Measurements from ENCODE around the gene DGLUCY.

DGLUCY gene

GRCh38 chr14:91250912-91251311 is 137.0 kb downstream of the DGLUCY start:
- H3K4me3 ChIP-seq (ENCODE audit: low read depth, low read length): no peak overlapping the region
- no peak for DNase-seq (ENCODE audit: low read depth)
- no peak for TF ChIP-seq CTCF (conservative IDR thresholded peaks at IDR 0.05; ENCODE audit: low read depth, low read length)

- peak overlapping the region; percentile 36 for H3K4me3 ChIP-seq (ENCODE audit: low read depth, low read length)
- DNase-seq (ENCODE audit: low read depth): no peak
- TF ChIP-seq CTCF (conservative IDR thresholded peaks at IDR 0.05; ENCODE audit: low read depth, low read length): no peak
These were observed 139.3 kb downstream of the DGLUCY start for GRCh38 chr14:91252871-91253794.

GRCh38 chr14:91253795-91254323 is 140.0 kb downstream of the DGLUCY start:
- TF ChIP-seq CTCF (conservative IDR thresholded peaks at IDR 0.05; ENCODE audit: low read depth, low read length): no peak
- DNase-seq (ENCODE audit: low read depth): no peak
- H3K4me3 ChIP-seq (ENCODE audit: low read depth, low read length): peak overlapping the region; percentile 36

- TF ChIP-seq CTCF (conservative IDR thresholded peaks at IDR 0.05; ENCODE audit: low read depth, low read length): no peak
- DNase-seq (ENCODE audit: low read depth): no peak
- H3K4me3 ChIP-seq (ENCODE audit: low read depth, low read length): no peak overlapping the region
These were observed 140.6 kb downstream of the DGLUCY start for GRCh38 chr14:91254461-91254860.

- no peak for DNase-seq (ENCODE audit: low read depth)
- no peak for TF ChIP-seq CTCF (conservative IDR thresholded peaks at IDR 0.05; ENCODE audit: low read depth, low read length)
- no peak overlapping the region for H3K4me3 ChIP-seq (ENCODE audit: low read depth, low read length)
These were observed 141.3 kb downstream of the DGLUCY start for GRCh38 chr14:91255026-91255695.

- TF ChIP-seq CTCF (conservative IDR thresholded peaks at IDR 0.05; ENCODE audit: low read depth, low read length): no peak
- no peak overlapping the region for H3K4me3 ChIP-seq (ENCODE audit: low read depth, low read length)
- DNase-seq (ENCODE audit: low read depth): no peak
These were observed 142.8 kb downstream of the DGLUCY start for GRCh38 chr14:91256661-91257060.
